ENCODE results near the gene HTD2. TPM values are rescaled to one million over a fixed set of nuclear protein-coding genes. Genes with fewer than 3 reads are reported as not detected.

Gene HTD2
- total and polyA plus RNA-seq, 9 of the 15 experiments (the other 6 are each of a cell fraction or from before 2014, with no cell fraction given) = 1.8 to 22.8 (median 9.6) TPM

- in situ Hi-C loops (cut with MboI) (no loop called here), intact Hi-C loops (cut with micrococcal nuclease) (no loop called here)
- no peak overlapping the region for H3K27ac ChIP-seq (ENCODE audit: extremely low read depth, low read depth, low read length)
- H4K20me1 ChIP-seq (replicated peaks; ENCODE audit: control insufficient read depth, insufficient read depth, low read length) = no peaks in the 10 kb centered on the region
- H3K4me1 ChIP-seq (replicated peaks in 1 of 2; ENCODE audit: control insufficient read depth in 2 of 2, insufficient read depth in 2 of 2, low read length in 2 of 2) = no peaks in the 10 kb centered on the region; a peak in 2 of 5 replicates
- no peak overlapping the region for H3K4me3 ChIP-seq
- H3K9ac ChIP-seq (ENCODE audit: insufficient read depth in 1 of 2, low read depth in 2 of 2, low read length in 2 of 2) = no peak overlapping the region
- H3K9me3 ChIP-seq (replicated peaks; ENCODE audit: control insufficient read depth, insufficient read depth, low read depth, low read length) = no peaks in the 10 kb centered on the region
- no TSS peak for BruUV-seq (replicated peaks)
- H2AFZ ChIP-seq (ENCODE audit: low read depth, low read length) = no peak overlapping the region
- DNase-seq (ENCODE audit: extremely low read depth in 1 of 4, low spot score in 3 of 4) (no peak), ATAC-seq (no peak), FAIRE-seq (no peak)
- no peaks in the 10 kb centered on the region for H3K27me3 ChIP-seq (ENCODE audit: control insufficient read depth in 2 of 2, insufficient read depth in 2 of 2, low read length in 2 of 2)
- H3K79me2 ChIP-seq (ENCODE audit: control insufficient read depth, insufficient read depth, low read length) = no peaks in the 10 kb centered on the region
- ChIA-PET POLR2A (no interaction called here), CTCF (ENCODE audit: low intra/inter-chr PET ratio) (interaction anchor here (0.6 kb wide), 1 partner anchor 7 kb away, joined by 5 read pairs; no protein-coding TSS in a partner anchor)
- no peaks in the 10 kb centered on the region for H3K9me1 ChIP-seq (ENCODE audit: control insufficient read depth, insufficient read depth, low read length)
- 0 out of 3 replicates have a peak, but pooled peaks cover 2% of the 10 kb centered on the region for H3K36me3 ChIP-seq (ENCODE audit: control insufficient read depth, insufficient read depth, low read length)
- 73% methylated on average over 1 of the region's 1 CpG for WGBS (ENCODE audit: insufficient coverage, low coverage, missing lambda C conversion rate)
- no peak overlapping the region for H3K4me2 ChIP-seq (ENCODE audit: insufficient read depth, low read length)
- TF ChIP-seq ARID4B (CRISPR knock-in tag; IDR thresholded peaks at IDR 0.05) (no peak), CHD2 (IDR thresholded peaks at IDR 0.05; ENCODE audit: low read depth, low read length) (no peak), EZH2 (IDR thresholded peaks at IDR 0.05; ENCODE audit: borderline replicate concordance, low read depth, low read length) (no peak), RAD21 (CRISPR knock-in tag; conservative IDR thresholded peaks at IDR 0.05 in 1 of 2, IDR thresholded peaks at IDR 0.05 in 1 of 2) (no peak), ZNF551 (CRISPR knock-in tag; IDR thresholded peaks at IDR 0.05) (no peak), ZC3H4 (CRISPR knock-in tag; IDR thresholded peaks at IDR 0.05; ENCODE audit: borderline replicate concordance) (no peak), ATF1 (CRISPR knock-in tag; IDR thresholded peaks at IDR 0.05) (no peak), ATF1 (tag; IDR thresholded peaks at IDR 0.05) (no peak), ZNF318 (IDR thresholded peaks at IDR 0.05; ENCODE audit: borderline replicate concordance in 1 of 2, low read depth in 1 of 2) (no peak), DNMT1 (IDR thresholded peaks at IDR 0.05) (no peak), BMI1 (IDR thresholded peaks at IDR 0.05; ENCODE audit: low read length) (no peak)
Observed at GRCh38 chr3:58369038-58369437, 62.7 kb downstream of the HTD2 start.

Data from K562 (cell line).